Upper lobe of right lung (tissue), 1 donor: ENCODE measurements around the gene RFX7. TPM values are rescaled to one million over a fixed set of nuclear protein-coding genes. Genes with fewer than 3 reads are reported as not detected.

Experiments used
- ATAC-seq: fragments of 200-7000 bp; cut with Tn5 transposase; one replicate; pipeline ENCODE4 v1.9.1; 2020; ENCODE audit warnings: mild to moderate bottlenecking, moderate library complexity
- DNase-seq: peaks from one replicate; pipeline ENCODE4 v3.0.0-alpha.2; 2020
- H3K27ac ChIP-seq: fragments of 200-600 bp; one replicate; pipeline ENCODE4 v1.8.0; 2022
- H3K27me3 ChIP-seq: fragments of 200-600 bp; one replicate; pipeline ENCODE4 v1.8.0; 2022; ENCODE audit warnings: mild to moderate bottlenecking
- H3K36me3 ChIP-seq: fragments of 200-600 bp; one replicate; pipeline ENCODE4 v1.8.0; 2022
- H3K4me1 ChIP-seq: fragments of 200-600 bp; one replicate; pipeline ENCODE4 v1.8.0; 2022
- H3K4me3 ChIP-seq: fragments of 200-600 bp; one replicate; pipeline ENCODE4 v1.8.0; 2022; ENCODE audit warnings: mild to moderate bottlenecking
- H3K9me3 ChIP-seq: fragments of 200-600 bp; one replicate; pipeline ENCODE4 v1.8.0; 2022
- CTCF ChIP-seq: fragments of 200-600 bp; IDR thresholded peaks from one replicate; pipeline ENCODE4 v1.8.0; 2022; ENCODE audit warnings: antibody characterized with exemption
- intact Hi-C: fragments of 100-400 bp; cut with DNase I; formaldehyde crosslinking; loops from one replicate; pipeline ENCODE4 v1.11.0; 2022
- total RNA-seq: library from RNA; stranded (reverse); fragmentation: NEBNext Ultra II Directional; extraction: Animal tissue kit (Norgen Biotek cat#: 25700); gene quantifications from one replicate; pipeline ENCODE4 v1.2.1, GENCODE V29; 2021
- donor health status: DM: no; HTN: yes; CAD: no; lungs with severe emphysema.

Gene RFX7
- total RNA-seq, 1 donor from 2014 or later = 15.7 TPM

DNA sequence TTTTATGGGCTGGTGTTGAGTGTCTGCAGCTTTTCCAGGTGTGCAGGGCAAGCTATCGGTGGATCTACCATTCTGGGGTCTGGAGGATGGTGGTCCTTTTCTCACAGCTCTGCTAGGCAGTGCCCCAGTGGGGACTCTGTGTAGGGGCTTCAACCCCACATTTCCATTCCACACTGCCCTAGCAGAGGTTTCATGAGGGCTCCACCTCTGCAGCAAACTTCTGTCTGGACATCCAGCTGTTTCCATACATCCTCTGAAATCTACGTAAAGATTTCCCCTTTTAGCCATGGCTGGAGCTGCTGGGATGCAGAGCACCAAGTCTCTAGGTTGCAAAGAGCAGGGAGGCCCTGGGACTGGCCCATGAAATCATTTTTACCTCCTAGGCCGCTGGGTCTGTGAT is 11.6 kb downstream of the RFX7 start:
- peaks cover 27% of the 10 kb centered on the region for H3K9me3 ChIP-seq
- no peak overlapping the region for H3K27ac ChIP-seq
- DNase-seq (no peak), ATAC-seq (no peak)
- no peaks in the 10 kb centered on the region for H3K4me1 ChIP-seq
- intact Hi-C loops = no loop called here
- no peaks in the 10 kb centered on the region for H3K36me3 ChIP-seq
- H3K4me3 ChIP-seq = no peak overlapping the region
- TF ChIP-seq CTCF = no peak
- H3K27me3 ChIP-seq = no peaks in the 10 kb centered on the region

GRCh38 chr15:56228854-56229253 is 14.8 kb downstream of the RFX7 start:
- Histone ChIP-seq H3K36me3 (no peaks in the 10 kb centered on the region), H3K4me3 (no peak overlapping the region), H3K27ac (no peak overlapping the region), H3K9me3 (peaks cover 27% of the 10 kb centered on the region), H3K27me3 (no peaks in the 10 kb centered on the region), H3K4me1 (no peaks in the 10 kb centered on the region)
- intact Hi-C loops = no loop called here
- TF ChIP-seq CTCF = no peak
- no peak for ATAC-seq
- no peak for DNase-seq

- no peak overlapping the region for H3K4me3 ChIP-seq
- no peak for DNase-seq
- no peaks in the 10 kb centered on the region for H3K4me1 ChIP-seq
- peaks cover 27% of the 10 kb centered on the region for H3K9me3 ChIP-seq
- no peak for TF ChIP-seq CTCF
- no peak overlapping the region for H3K27ac ChIP-seq
- ATAC-seq = no peak
- H3K36me3 ChIP-seq = no peaks in the 10 kb centered on the region
- intact Hi-C loops = no loop called here
- H3K27me3 ChIP-seq = no peaks in the 10 kb centered on the region
These were observed 15.3 kb downstream of the RFX7 start for GRCh38 chr15:56228352-56228751.

GRCh38 chr15:56227780-56228179 is 15.9 kb downstream of the RFX7 start:
- H3K36me3 ChIP-seq = no peaks in the 10 kb centered on the region
- H3K27ac ChIP-seq = no peak overlapping the region
- TF ChIP-seq CTCF = no peak
- ATAC-seq (no peak), DNase-seq (no peak)
- no peaks in the 10 kb centered on the region for H3K27me3 ChIP-seq
- no peaks in the 10 kb centered on the region for H3K4me1 ChIP-seq
- H3K4me3 ChIP-seq = no peak overlapping the region
- intact Hi-C loops = no loop called here
- H3K9me3 ChIP-seq = peaks cover 25% of the 10 kb centered on the region

DNA sequence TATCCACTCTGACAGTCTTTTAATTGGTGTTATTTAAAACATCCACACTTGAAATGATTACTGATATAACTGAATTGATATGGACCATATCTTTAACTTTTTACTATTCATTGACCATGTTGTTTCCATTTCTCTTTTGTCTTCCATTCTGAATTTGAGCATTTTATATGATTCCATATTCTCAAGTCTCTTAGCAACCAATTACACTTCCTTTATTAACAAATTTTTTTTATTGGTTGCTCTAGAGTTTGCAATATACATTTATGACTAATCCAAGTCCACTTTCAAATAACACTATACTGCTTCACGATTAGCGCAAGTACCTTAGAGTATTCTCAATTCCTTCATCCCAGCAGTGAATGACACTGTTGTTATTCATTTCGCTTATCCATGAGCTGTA is 16.4 kb downstream of the RFX7 start:
- DNase-seq = no peak
- Histone ChIP-seq H3K4me3 (no peak overlapping the region), H3K27ac (no peak overlapping the region), H3K4me1 (no peaks in the 10 kb centered on the region), H3K36me3 (no peaks in the 10 kb centered on the region), H3K27me3 (no peaks in the 10 kb centered on the region), H3K9me3 (peaks cover 20% of the 10 kb centered on the region)
- TF ChIP-seq CTCF = no peak
- no peak for ATAC-seq
- intact Hi-C loops = no loop called here

- no peaks in the 10 kb centered on the region for H3K4me1 ChIP-seq
- ATAC-seq = no peak
- TF ChIP-seq CTCF = no peak
- peaks cover 15% of the 10 kb centered on the region for H3K9me3 ChIP-seq
- H3K27me3 ChIP-seq = no peaks in the 10 kb centered on the region
- DNase-seq = no peak
- no peak overlapping the region for H3K27ac ChIP-seq
- no peaks in the 10 kb centered on the region for H3K36me3 ChIP-seq
- intact Hi-C loops = no loop called here
- H3K4me3 ChIP-seq = no peak overlapping the region
These were observed 18.2 kb downstream of the RFX7 start for GRCh38 chr15:56225520-56225919.
